HCT116 (cell line): ENCODE measurements around the gene ST7. TPM values are rescaled to one million over a fixed set of nuclear protein-coding genes. Genes with fewer than 3 reads are reported as not detected.
A peak's percentile ranks its signal among the peaks of the same experiment; 100 is the strongest.

Source experiments
- ATAC-seq: fragments of 200-7000 bp; cut with Tn5 transposase; 2 replicates; pipeline ENCODE4 v1.9.1; 2020; ENCODE audit warnings: mild to moderate bottlenecking, moderate library complexity
- BruUV-seq: library from RNA; stranded (reverse); fragments of 400-500 nt; replicated peaks from 2 replicates; lab custom pipeline; 2021; lab: Mats Ljungman, UMichigan
- CTCF ChIA-PET: fragments of 300-600 bp; sonication (Branson Sonifier 250); formaldehyde crosslinking; loops from one replicate; lab custom pipeline; 2021; ENCODE audit warnings: antibody characterized with exemption; lab: Charles Lee
- POLR2A ChIA-PET: fragments of 300-600, 350-600 bp; sonication (Branson Sonifier 250); formaldehyde crosslinking; loops from one replicate; lab custom pipeline; 2021; ENCODE audit warnings: antibody characterized with exemption; lab: Charles Lee
- RAD21 ChIA-PET, 2 experiments: fragments of 300-600 bp; sonication (Branson Sonifier 250); formaldehyde crosslinking; loops; one replicate each; lab custom pipeline; 2023; ENCODE audit warnings: low total read pairs in 2 of 2; ENCODE audit not compliant: uncharacterized antibody in 2 of 2, unreplicated experiment in 2 of 2, low non-redundant PET in 1 of 2; lab: Charles Lee
- DNase-seq: peaks from one replicate; pipeline ENCODE4 v3.0.0-alpha.2; 2010; ENCODE audit warnings: low read depth, low spot score
- H2AFZ ChIP-seq: fragments of 200-600 bp; shearing (Covaris generic), sonication (generic); 2 replicates; pipeline ENCODE4 v1.6.1; 2017; ENCODE audit warnings: low read depth, mixed run types, mixed read lengths, antibody characterized with exemption, low read length; ENCODE audit not compliant: poor library complexity, severe bottlenecking
- H3K27ac ChIP-seq: 2 replicates; pipeline ENCODE4 v1.5.1; 2012; ENCODE audit warnings: low read depth, low read length
- H3K27me3 ChIP-seq: fragments of 200-600 bp; sonication (generic); 2 replicates; pipeline ENCODE4 v1.6.1; 2016; ENCODE audit warnings: mixed run types, low read length, mixed read lengths; ENCODE audit not compliant: insufficient read depth
- H3K36me3 ChIP-seq, 2 experiments: fragments of 200-500 bp in 1 of 2; fragments of 200-600 bp in 1 of 2; sonication (Bioruptor generic) in 1 of 2; sonication (generic) in 1 of 2; 2 replicates each; pipeline versions ENCODE4 v1.5.1 to v1.6.1; 2014 to 2016; ENCODE audit warnings: low read length in 2 of 2, inconsistent platforms in 1 of 2, mixed read lengths in 1 of 2, mixed run types in 1 of 2; ENCODE audit not compliant: insufficient read depth in 2 of 2, control insufficient read depth in 1 of 2
- H3K4me1 ChIP-seq, 2 experiments: fragments of 200-600 bp in 1 of 2; sonication (generic) in 1 of 2; 2 replicates each; pipeline versions ENCODE4 v1.5.1 to v1.6.1; 2012 to 2017; ENCODE audit warnings: low read length in 2 of 2, inconsistent platforms in 1 of 2, mild to moderate bottlenecking in 1 of 2, mixed read lengths in 1 of 2, mixed run types in 1 of 2, moderate library complexity in 1 of 2; ENCODE audit not compliant: insufficient read depth in 2 of 2, control insufficient read depth in 1 of 2
- H3K4me2 ChIP-seq: fragments of 200-600 bp; sonication (generic); 2 replicates; pipeline ENCODE4 v1.6.1; 2017; ENCODE audit warnings: mixed run types, low read length, mixed read lengths
- H3K4me3 ChIP-seq, 2 experiments: fragments of 200-600 bp in 1 of 2; sonication (generic) in 1 of 2; replicated peaks in 1 of 2; 2 replicates each; pipeline ENCODE4 v1.5.1; 2011 to 2016; ENCODE audit warnings: low read length in 2 of 2, control low read depth in 1 of 2, low read depth in 1 of 2, mild to moderate bottlenecking in 1 of 2, mixed read lengths in 1 of 2, mixed run types in 1 of 2
- H3K79me2 ChIP-seq: fragments of 200-600 bp; sonication (generic); 2 replicates; pipeline ENCODE4 v1.6.1; 2017; ENCODE audit warnings: mild to moderate bottlenecking, mixed run types, low read length, moderate library complexity, mixed read lengths; ENCODE audit not compliant: insufficient read depth
- H3K9ac ChIP-seq: fragments of 200-600 bp; sonication (generic); 2 replicates; pipeline ENCODE4 v1.6.1; 2016; ENCODE audit warnings: low read length, mixed read lengths
- H3K9me2 ChIP-seq: fragments of 200-600 bp; sonication (generic), shearing (Covaris generic); 2 replicates; pipeline ENCODE4 v1.6.1; 2017; ENCODE audit warnings: mixed run types, mild to moderate bottlenecking, moderate library complexity; ENCODE audit not compliant: insufficient read depth
- H3K9me3 ChIP-seq, 2 experiments: fragments of 200-500 bp in 1 of 2; fragments of 200-600 bp in 1 of 2; sonication (Bioruptor generic) in 1 of 2; sonication (generic) in 1 of 2; 2 replicates each; pipeline ENCODE4 v1.6.1; 2014 to 2017; ENCODE audit warnings: low read length in 2 of 2, mixed read lengths in 2 of 2, inconsistent platforms in 1 of 2, low read depth in 1 of 2, mild to moderate bottlenecking in 1 of 2, mixed run types in 1 of 2, moderate library complexity in 1 of 2; ENCODE audit not compliant: control insufficient read depth in 1 of 2, insufficient read depth in 1 of 2
- H4K20me1 ChIP-seq: fragments of 200-600 bp; sonication (generic), shearing (Covaris generic); 2 replicates; pipeline ENCODE4 v1.6.1; 2017; ENCODE audit warnings: mixed run types, mild to moderate bottlenecking, moderate library complexity; ENCODE audit not compliant: insufficient read depth
- CBX3 ChIP-seq: IDR thresholded peaks from 2 replicates; pipeline ENCODE4 v1.6.1; 2012; ENCODE audit warnings: low read depth
- EGR1 ChIP-seq: IDR thresholded peaks from 2 replicates; pipeline ENCODE4 v1.6.1; 2012; ENCODE audit warnings: low read depth
- ELF1 ChIP-seq: IDR thresholded peaks from 2 replicates; pipeline ENCODE4 v1.6.1; 2012; ENCODE audit warnings: low read depth, borderline replicate concordance
- EZH2phosphoT487 ChIP-seq: fragments of 200-600 bp; IDR thresholded peaks from 2 replicates; pipeline ENCODE4 v1.6.1; 2018; ENCODE audit warnings: antibody characterized with exemption, borderline replicate concordance
- FOSL1 ChIP-seq: IDR thresholded peaks from 2 replicates; pipeline ENCODE4 v1.6.1; 2012; ENCODE audit warnings: low read depth
- JUND ChIP-seq: IDR thresholded peaks from 2 replicates; pipeline ENCODE4 v1.6.1; 2012
- POLR2A ChIP-seq: IDR thresholded peaks from 2 replicates; pipeline ENCODE4 v1.7.0; 2011; ENCODE audit warnings: borderline replicate concordance; ENCODE audit not compliant: insufficient read depth, insufficient read length; ENCODE audit errors: extremely low read depth
- POLR2AphosphoS5 ChIP-seq: IDR thresholded peaks from 2 replicates; pipeline ENCODE4 v1.6.1; 2011; ENCODE audit warnings: mild to moderate bottlenecking, low read depth, low read length, moderate library complexity
- RAD21 ChIP-seq: IDR thresholded peaks from 2 replicates; pipeline ENCODE4 v1.6.1; 2012; ENCODE audit warnings: low read depth, mild to moderate bottlenecking
- SIN3A ChIP-seq: IDR thresholded peaks from 2 replicates; pipeline ENCODE4 v1.6.1; 2012; ENCODE audit warnings: low read depth
- SP1 ChIP-seq: IDR thresholded peaks from 2 replicates; pipeline ENCODE4 v1.6.1; 2012; ENCODE audit warnings: low read depth
- SRF ChIP-seq: IDR thresholded peaks from 2 replicates; pipeline ENCODE4 v1.6.1; 2012; ENCODE audit warnings: low read depth
- TCF7L2 ChIP-seq: IDR thresholded peaks from 2 replicates; pipeline ENCODE4 v1.7.0; 2011; ENCODE audit warnings: borderline replicate concordance, inconsistent platforms; ENCODE audit not compliant: insufficient read depth, insufficient read length; ENCODE audit errors: extremely low read depth
- ZBTB33 ChIP-seq: IDR thresholded peaks from 2 replicates; pipeline ENCODE4 v1.6.1; 2011; ENCODE audit warnings: mild to moderate bottlenecking, low read length, moderate library complexity; ENCODE audit not compliant: insufficient replicate concordance; ENCODE audit errors: extremely low read depth
- intact Hi-C: fragments of 100-400 bp; cut with micrococcal nuclease; formaldehyde crosslinking; loops from 2 replicates; pipeline ENCODE4 v1.10.0; 2022
- total RNA-seq: library from RNA; stranded (reverse); gene quantifications from one replicate; pipeline ENCODE4 v1.2.1, GENCODE V29; 2021; ENCODE audit not compliant: unreplicated experiment

ST7 gene
- total RNA-seq, 1 experiment from 2014 or later: 12.6 TPM

- no peak for TF ChIP-seq SRF
- no peak overlapping the region for H2AFZ ChIP-seq
- ChIA-PET POLR2A (no interaction called here), CTCF (no interaction called here), RAD21 (no interaction called here)
- H3K79me2 ChIP-seq: peaks cover 13% of the 10 kb centered on the region
- H3K9ac ChIP-seq: no peak overlapping the region
- 0 out of 2 replicates have a peak overlapping the region, but pooled peaks have one; percentile 98 for H3K4me2 ChIP-seq
- H3K36me3 ChIP-seq: no peaks in the 10 kb centered on the region
- H3K9me2 ChIP-seq: no peaks in the 10 kb centered on the region
- BruUV-seq: no TSS peak
- peaks cover 13 to 33% of the 10 kb centered on the region in 2 experiments for H3K4me1 ChIP-seq
- no peaks in the 10 kb centered on the region for H3K9me3 ChIP-seq
- intact Hi-C loops: no loop called here
- no peak overlapping the region for H3K27ac ChIP-seq
- DNase-seq: no peak
- no peak overlapping the region for H3K4me3 ChIP-seq
- ATAC-seq: no peak
- H4K20me1 ChIP-seq: no peaks in the 10 kb centered on the region
- no peaks in the 10 kb centered on the region for H3K27me3 ChIP-seq
Measured at GRCh38 chr7:116950889-116951351, 2.4 kb upstream of the ST7 start.

- Histone ChIP-seq H3K4me1 (peaks cover 13 to 33% of the 10 kb centered on the region in 2 experiments), H3K4me2 (peak overlapping the region; percentile 98), H3K27ac (peak overlapping the region; percentile 86; the same call in 1 of the 2 replicates), H3K79me2 (peaks cover 13% of the 10 kb centered on the region), H3K9me2 (no peaks in the 10 kb centered on the region), H4K20me1 (no peaks in the 10 kb centered on the region), H3K27me3 (no peaks in the 10 kb centered on the region), H3K9ac (peak overlapping the region; percentile 48), H3K9me3 (no peaks in the 10 kb centered on the region), H3K4me3 (peak overlapping the region; percentile 36 to 84), H2AFZ (peak overlapping the region; percentile 42), H3K36me3 (no peaks in the 10 kb centered on the region)
- POLR2A ChIA-PET: no interaction called here
- RAD21 ChIA-PET: no interaction called here
- BruUV-seq: no TSS peak
- TF ChIP-seq TCF7L2 (no peak), ZBTB33 (no peak), RAD21 (no peak), POLR2A (no peak), CBX3 (0 out of 2 replicates have a peak, but pooled peaks have one; percentile 29), FOSL1 (no peak), POLR2AphosphoS5 (peak; percentile 54; the same call in 1 of the 2 replicates), EGR1 (no peak), SIN3A (no peak; the same call in 1 of the 2 replicates), JUND (no peak), EZH2phosphoT487 (no peak), ELF1 (no peak), SP1 (no peak; the same call in 1 of the 2 replicates)
- ATAC-seq (peak; percentile 15), DNase-seq (peak; percentile 48)
- intact Hi-C loops: no loop called here
- CTCF ChIA-PET: interaction anchor here (1.8 kb wide), 1 partner anchor 21 kb away, joined by 6 read pairs; no protein-coding TSS in a partner anchor
Measured at GRCh38 chr7:116951366-116952292, 1.7 kb upstream of the ST7 start.
